Measurements from ENCODE around the gene LARGE2. TPM values are rescaled to one million over a fixed set of nuclear protein-coding genes. Genes with fewer than 3 reads are reported as not detected.

LARGE2 gene
- total RNA-seq, 2 donors from 2014 or later, result 28.5 to 35.2 TPM

DNA sequence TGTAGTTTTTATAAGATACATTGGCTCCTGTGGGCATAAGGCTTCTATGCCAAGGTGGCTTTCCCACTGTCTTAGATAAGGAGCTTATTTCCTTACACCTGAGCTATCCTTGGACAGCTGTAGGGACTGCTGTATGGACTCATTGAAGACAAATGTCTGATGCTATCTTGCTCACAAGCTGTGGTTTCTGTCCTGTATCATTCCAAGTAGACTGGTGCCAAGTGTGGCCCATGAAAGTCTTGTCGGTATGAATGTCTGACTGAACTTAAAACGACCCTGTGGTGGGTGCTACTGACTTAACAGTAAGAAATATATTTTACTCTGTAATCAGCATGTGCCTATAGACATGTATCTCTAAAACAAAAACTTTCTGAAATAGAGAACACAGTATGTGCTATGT lies 45.0 kb downstream of the LARGE2 start:
- Histone ChIP-seq H3K9ac (ENCODE audit: extremely low read depth, low read length, poor library complexity, severe bottlenecking) (no peak overlapping the region), H3K4me3 (ENCODE audit: low read length) (no peak overlapping the region), H3K27ac (ENCODE audit: low read depth, low read length) (no peak overlapping the region), H3K36me3 (ENCODE audit: control insufficient read depth, insufficient read depth, low read length) (peaks cover 36% of the 10 kb centered on the region), H3K27me3 (ENCODE audit: control insufficient read depth, insufficient read depth, low read length, poor library complexity, severe bottlenecking) (peaks cover 6% of the 10 kb centered on the region), H3K4me1 (ENCODE audit: control insufficient read depth, insufficient read depth, low read length) (peaks cover 16% of the 10 kb centered on the region), H3K9me3 (ENCODE audit: control insufficient read depth, low read length) (no peaks in the 10 kb centered on the region)
- H3K27me3 Mint-ChIP-seq (ENCODE audit: insufficient read depth), result peaks cover 2% of the 10 kb centered on the region
- H3K9me3 Mint-ChIP-seq, result no peaks in the 10 kb centered on the region
- no peak for DNase-seq
- TF ChIP-seq, protein P1, sequence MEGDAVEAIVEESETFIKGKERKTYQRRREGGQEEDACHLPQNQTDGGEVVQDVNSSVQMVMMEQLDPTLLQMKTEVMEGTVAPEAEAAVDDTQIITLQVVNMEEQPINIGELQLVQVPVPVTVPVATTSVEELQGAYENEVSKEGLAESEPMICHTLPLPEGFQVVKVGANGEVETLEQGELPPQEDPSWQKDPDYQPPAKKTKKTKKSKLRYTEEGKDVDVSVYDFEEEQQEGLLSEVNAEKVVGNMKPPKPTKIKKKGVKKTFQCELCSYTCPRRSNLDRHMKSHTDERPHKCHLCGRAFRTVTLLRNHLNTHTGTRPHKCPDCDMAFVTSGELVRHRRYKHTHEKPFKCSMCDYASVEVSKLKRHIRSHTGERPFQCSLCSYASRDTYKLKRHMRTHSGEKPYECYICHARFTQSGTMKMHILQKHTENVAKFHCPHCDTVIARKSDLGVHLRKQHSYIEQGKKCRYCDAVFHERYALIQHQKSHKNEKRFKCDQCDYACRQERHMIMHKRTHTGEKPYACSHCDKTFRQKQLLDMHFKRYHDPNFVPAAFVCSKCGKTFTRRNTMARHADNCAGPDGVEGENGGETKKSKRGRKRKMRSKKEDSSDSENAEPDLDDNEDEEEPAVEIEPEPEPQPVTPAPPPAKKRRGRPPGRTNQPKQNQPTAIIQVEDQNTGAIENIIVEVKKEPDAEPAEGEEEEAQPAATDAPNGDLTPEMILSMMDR (conservative IDR thresholded peaks at IDR 0.05), result no peak
- 100% methylated on average over 2 of the region's 2 CpGs; no CpG with 5 or more reads in 1 of the 2 experiments for WGBS, 2 experiments (ENCODE audit: insufficient coverage in 1 of 2, insufficient read length in 1 of 2)
- peaks cover 25% of the 10 kb centered on the region for H3K36me3 Mint-ChIP-seq (ENCODE audit: low read depth)
- no peak overlapping the region for H3K27ac Mint-ChIP-seq
- H3K4me1 Mint-ChIP-seq, result peaks cover 10% of the 10 kb centered on the region
- no peak overlapping the region for H3K4me3 Mint-ChIP-seq

DNA sequence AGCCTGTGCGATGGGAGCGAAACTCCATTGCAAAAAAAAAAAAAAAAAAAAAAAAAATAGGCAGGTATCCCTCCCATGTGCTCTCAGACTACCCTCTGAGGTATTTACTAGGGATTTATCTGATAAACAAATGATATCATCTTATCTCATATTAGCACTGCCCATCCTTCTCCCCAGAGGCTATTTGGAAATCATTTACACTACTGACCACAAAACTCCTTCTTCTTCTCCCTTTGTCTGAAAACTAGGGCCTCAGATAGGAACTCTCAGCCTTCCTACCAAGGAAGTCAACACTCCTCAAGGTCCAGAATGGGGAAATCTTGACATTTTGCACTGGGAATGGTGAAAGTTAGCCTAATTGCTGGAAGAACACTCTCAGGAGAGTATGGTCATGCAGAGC lies 46.4 kb downstream of the LARGE2 start:
- peaks cover 36% of the 10 kb centered on the region for H3K36me3 ChIP-seq (ENCODE audit: control insufficient read depth, insufficient read depth, low read length)
- no peak for DNase-seq
- peaks cover 16% of the 10 kb centered on the region for H3K4me1 ChIP-seq (ENCODE audit: control insufficient read depth, insufficient read depth, low read length)
- H3K9ac ChIP-seq (ENCODE audit: extremely low read depth, low read length, poor library complexity, severe bottlenecking), result no peak overlapping the region
- H3K27me3 Mint-ChIP-seq (ENCODE audit: insufficient read depth), result peaks cover 2% of the 10 kb centered on the region
- H3K4me3 Mint-ChIP-seq, result no peak overlapping the region
- no peak overlapping the region for H3K4me3 ChIP-seq (ENCODE audit: low read length)
- no peaks in the 10 kb centered on the region for H3K9me3 ChIP-seq (ENCODE audit: control insufficient read depth, low read length)
- H3K4me1 Mint-ChIP-seq, result peaks cover 15% of the 10 kb centered on the region
- peaks cover 23% of the 10 kb centered on the region for H3K36me3 Mint-ChIP-seq (ENCODE audit: low read depth)
- H3K27me3 ChIP-seq (ENCODE audit: control insufficient read depth, insufficient read depth, low read length, poor library complexity, severe bottlenecking), result peaks cover 6% of the 10 kb centered on the region
- H3K27ac ChIP-seq (ENCODE audit: low read depth, low read length), result no peak overlapping the region
- TF ChIP-seq, protein P1 (conservative IDR thresholded peaks at IDR 0.05), result no peak
- WGBS, 2 experiments (ENCODE audit: insufficient coverage in 1 of 2, insufficient read length in 1 of 2), result 100% methylated on average over 1 of the region's 2 CpGs; no CpG with 5 or more reads in 1 of the 2 experiments
- H3K9me3 Mint-ChIP-seq, result no peaks in the 10 kb centered on the region
- no peak overlapping the region for H3K27ac Mint-ChIP-seq

DNA sequence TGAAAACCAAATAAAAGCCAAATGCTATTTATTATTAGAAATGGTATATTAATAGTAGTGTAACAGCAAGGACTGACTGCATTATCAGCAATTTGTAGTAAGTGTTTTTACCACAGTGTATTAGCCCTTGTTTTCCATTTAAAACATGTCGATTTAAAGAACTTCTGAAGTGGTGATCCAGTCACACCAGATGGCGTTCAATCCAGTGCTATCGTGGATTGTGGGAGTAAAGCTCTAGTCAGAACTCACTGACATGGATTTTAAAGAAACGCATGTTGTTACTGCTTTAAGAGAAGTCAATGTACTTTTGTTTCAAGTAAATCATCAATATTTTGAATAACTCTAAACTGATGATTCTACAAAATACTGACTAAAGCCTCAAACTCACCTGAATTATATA lies 51.1 kb downstream of the LARGE2 start:
- no peak overlapping the region for H3K4me3 Mint-ChIP-seq
- no peaks in the 10 kb centered on the region for H3K9me3 Mint-ChIP-seq
- Histone ChIP-seq H3K4me3 (ENCODE audit: low read length) (no peak overlapping the region), H3K9me3 (ENCODE audit: control insufficient read depth, low read length) (no peaks in the 10 kb centered on the region), H3K4me1 (ENCODE audit: control insufficient read depth, insufficient read depth, low read length) (peaks cover 16% of the 10 kb centered on the region), H3K27me3 (ENCODE audit: control insufficient read depth, insufficient read depth, low read length, poor library complexity, severe bottlenecking) (peaks cover 6% of the 10 kb centered on the region), H3K27ac (ENCODE audit: low read depth, low read length) (no peak overlapping the region), H3K9ac (ENCODE audit: extremely low read depth, low read length, poor library complexity, severe bottlenecking) (no peak overlapping the region), H3K36me3 (ENCODE audit: control insufficient read depth, insufficient read depth, low read length) (peaks cover 32% of the 10 kb centered on the region)
- H3K36me3 Mint-ChIP-seq (ENCODE audit: low read depth), result peaks cover 26% of the 10 kb centered on the region
- no peaks in the 10 kb centered on the region for H3K27me3 Mint-ChIP-seq (ENCODE audit: insufficient read depth)
- no peak overlapping the region for H3K27ac Mint-ChIP-seq
- H3K4me1 Mint-ChIP-seq, result peaks cover 15% of the 10 kb centered on the region
- DNase-seq, result no peak
- TF ChIP-seq, protein P1 (conservative IDR thresholded peaks at IDR 0.05), result no peak
- 89 to 96% methylated on average over 3 to 4 of the region's 4 CpGs for WGBS, 2 experiments (ENCODE audit: insufficient coverage in 1 of 2, insufficient read length in 1 of 2)
